Motor neuron (in vitro differentiated cells): ENCODE results near the gene EXOC7. TPM values are rescaled to one million over a fixed set of nuclear protein-coding genes. Genes with fewer than 3 reads are reported as not detected.
"Not testable (repeated sequence)": the region's sequence is repeated elsewhere in the genome, so short reads cannot be mapped to it uniquely, and the experiment has no call there.

ENCODE experiments used
- ATAC-seq, 8 experiments: fragments of 200-7000 bp; cut with Tn5 transposase; replicated peaks in 6 of 8; 2 replicates each; pipeline ENCODE4 v1.8.0; 2021; ENCODE audit warnings: mild to moderate bottlenecking in 8 of 8, moderate library complexity in 8 of 8
- H3K27ac ChIP-seq, 2 donors: fragments of 250-450 bp; sonication (Bioruptor Pico); 2 replicates each; pipeline ENCODE4 v1.9.0; 2021; ENCODE audit warnings: antibody characterized with exemption in 2 of 2, mild to moderate bottlenecking in 2 of 2, moderate library complexity in 1 of 2
- H3K4me1 ChIP-seq, 2 donors: fragments of 250-450 bp; sonication (Bioruptor Pico); replicated peaks in 1 of 2; 2 replicates each; pipeline ENCODE4 v1.6.1; 2021; ENCODE audit warnings: antibody characterized with exemption in 2 of 2, mild to moderate bottlenecking in 2 of 2, moderate library complexity in 1 of 2
- H3K4me3 ChIP-seq, 5 donors: fragments of 250-450 bp; sonication (Bioruptor Pico); 2 replicates each; pipeline ENCODE4 v1.9.0; 2021; ENCODE audit warnings: antibody characterized with exemption in 5 of 5, mild to moderate bottlenecking in 5 of 5, moderate library complexity in 4 of 5
- WGBS, 10 experiments: fragments of 450-650 bp; shearing (Covaris generic); methylation state at CpG; one replicate each; pipeline ENCODE4 v1.0.0; 2022; 5-methylcytosine and 5-hydroxymethylcytosine counted together
- in situ Hi-C, 9 experiments: fragments of 400-800 bp; cut with MboI; loops; one replicate each; pipeline ENCODE4 v1.15.0; 2021; ENCODE audit warnings: low sequenced_read_pairs in 9 of 9, low pct_unique_long_range_greater_than_20kb in 2 of 9; ENCODE audit not compliant: unreplicated experiment in 9 of 9
- total RNA-seq, 8 experiments: library from RNA; unstranded; fragments of 300-600 nt; gene quantifications; 2 replicates each; pipeline versions ENCODE4 v1.2.3 to v1.2.4, GENCODE V29; 2022

The EXOC7 gene
- total RNA-seq, 8 experiments from 2014 or later: 39.6 to 105 (median 64.7) TPM

- H3K4me3 ChIP-seq, in situ Hi-C loops, H3K27ac ChIP-seq, H3K4me1 ChIP-seq, ATAC-seq: not testable (repeated sequence)
- WGBS, 10 experiments: 83 to 100% (median 100%) methylated on average over 1 to 4 of the region's 6 CpGs
These were observed 45.3 kb downstream of the EXOC7 start for GRCh38 chr17:76058264-76058663.

GRCh38 chr17:76056882-76057281 lies 46.7 kb downstream of the EXOC7 start:
- Histone ChIP-seq H3K27ac (no peak overlapping the region), H3K4me3 (no peak overlapping the region), H3K4me1 (no peaks in the 10 kb centered on the region)
- in situ Hi-C loops: no loop called here
- no peak for ATAC-seq
- WGBS, 10 experiments: 20 to 100% (median 87%) methylated on average over 1 to 3 of the region's 3 CpGs; no CpG with 5 or more reads in 2 of the 10 experiments

DNA sequence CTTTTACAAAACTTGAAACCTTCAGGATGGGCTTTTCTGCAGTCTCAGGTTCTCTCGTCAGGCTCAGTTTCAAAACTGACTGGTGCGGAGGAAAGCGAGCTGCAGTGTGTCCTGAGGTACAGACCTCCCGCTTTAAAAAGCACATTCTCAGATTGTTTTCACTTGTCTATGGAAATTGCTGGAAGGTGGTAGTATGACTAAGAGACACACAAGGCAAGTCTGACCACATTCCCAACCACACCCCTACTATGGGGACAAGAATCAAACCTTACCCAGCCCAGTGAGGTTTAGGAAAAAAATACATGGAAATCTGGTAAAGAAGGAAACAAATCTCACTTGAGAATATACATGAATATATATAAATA lies 49.5 kb downstream of the EXOC7 start:
- in situ Hi-C loops: no loop called here
- Histone ChIP-seq H3K4me3 (no peak overlapping the region), H3K27ac (no peak overlapping the region), H3K4me1 (peaks cover 0 to 14% of the 10 kb centered on the region in 2 donors)
- 20 to 100% (median 96%) methylated on average over 1 to 4 of the region's 4 CpGs; no CpG with 5 or more reads in 1 of the 10 experiments for WGBS, 10 experiments
- ATAC-seq: peak in 3 of 8 experiments; percentile 20 to 89 (median 85)

GRCh38 chr17:76053246-76054111 lies 50.1 kb downstream of the EXOC7 start:
- in situ Hi-C loops: no loop called here
- Histone ChIP-seq H3K4me3 (no peak overlapping the region), H3K27ac (no peak overlapping the region), H3K4me1 (peaks cover 0 to 20% of the 10 kb centered on the region in 2 donors)
- 67 to 100% (median 92%) methylated on average over 2 to 17 of the region's 17 CpGs; no CpG with 5 or more reads in 1 of the 10 experiments for WGBS, 10 experiments
- peak in 3 of 8 experiments; percentile 33 to 71 (median 51) for ATAC-seq

DNA sequence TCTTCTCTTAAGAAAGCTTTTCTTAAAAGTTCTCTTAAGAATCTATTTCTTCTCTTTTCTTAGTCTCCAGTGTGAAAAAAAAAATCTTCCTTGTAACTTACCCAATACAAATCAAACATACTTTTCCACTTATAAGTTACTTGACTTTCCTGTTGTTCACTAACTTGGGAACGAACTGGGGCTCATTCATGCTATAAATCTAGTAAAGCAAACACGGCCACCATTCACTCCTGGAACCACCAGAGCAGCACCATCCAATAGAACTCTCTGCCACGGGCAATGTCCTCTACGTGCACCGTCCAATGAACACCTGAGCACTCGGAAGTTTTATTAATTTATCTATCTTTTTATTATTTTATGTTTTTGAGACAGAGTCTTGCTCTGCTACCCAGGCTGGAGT lies 52.0 kb downstream of the EXOC7 start:
- WGBS, 10 experiments: 60 to 100% (median 83%) methylated on average over 1 to 6 of the region's 6 CpGs
- Histone ChIP-seq H3K4me3 (no peak overlapping the region), H3K4me1 (peaks cover 0 to 20% of the 10 kb centered on the region in 2 donors), H3K27ac (no peak overlapping the region)
- in situ Hi-C loops: no loop called here
- ATAC-seq: no peak

DNA sequence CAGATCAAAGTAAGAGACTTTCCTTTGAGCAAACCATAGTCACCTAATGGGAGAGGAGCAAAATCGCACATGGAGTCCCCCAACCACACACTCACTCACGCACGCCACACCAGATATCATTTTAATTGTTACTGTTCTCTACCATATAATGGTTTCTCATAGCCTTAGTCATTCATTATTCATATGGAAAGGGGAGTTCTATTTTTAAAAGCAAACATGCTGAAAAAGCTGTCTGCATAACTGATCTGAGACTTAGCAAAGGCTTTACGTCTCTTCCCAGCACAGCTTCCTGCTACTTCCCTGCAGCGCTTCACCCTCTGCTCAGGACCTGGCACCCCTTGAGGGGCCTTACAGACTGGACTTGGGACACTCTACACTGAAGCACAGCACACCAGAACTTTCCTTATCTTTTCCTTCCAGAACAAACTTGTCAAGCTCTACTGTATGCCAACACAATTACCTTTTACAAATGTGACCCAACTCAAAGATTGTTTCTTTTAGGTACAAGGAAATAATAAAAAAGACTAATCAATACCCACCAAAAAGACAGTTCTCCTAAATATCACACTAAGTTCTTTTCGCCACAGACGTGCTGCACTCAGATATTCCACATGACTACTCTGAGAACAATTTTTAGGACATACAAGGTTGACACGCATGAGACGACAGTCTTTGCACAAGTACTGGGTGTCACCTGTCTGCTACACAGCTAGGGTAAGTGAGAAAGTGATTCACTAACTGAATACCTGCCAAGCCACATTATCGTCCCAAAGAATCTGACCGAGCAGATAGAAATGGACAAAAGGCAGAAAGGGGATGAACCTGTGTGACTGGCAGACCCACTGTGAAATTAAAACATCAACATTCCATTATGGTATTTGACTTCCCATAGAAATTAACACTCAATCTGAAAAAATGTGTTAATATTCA lies 52.8 kb downstream of the EXOC7 start:
- Histone ChIP-seq H3K27ac (peak overlapping the region in 1 of 2 donors; percentile 30), H3K4me3 (no peak overlapping the region), H3K4me1 (peaks cover 0 to 20% of the 10 kb centered on the region in 2 donors)
- 69 to 100% (median 94%) methylated on average over 1 to 11 of the region's 11 CpGs; no CpG with 5 or more reads in 1 of the 10 experiments for WGBS, 10 experiments
- peak in 1 of 8 experiments; percentile 41 for ATAC-seq
- in situ Hi-C loops: no loop called here

GRCh38 chr17:76049836-76050537 lies 53.6 kb downstream of the EXOC7 start:
- 25 to 98% (median 92%) methylated on average over 3 to 12 of the region's 15 CpGs for WGBS, 10 experiments
- in situ Hi-C loops: no loop called here
- no peak overlapping the region for H3K4me3 ChIP-seq
- peaks cover 0 to 20% of the 10 kb centered on the region in 2 donors for H3K4me1 ChIP-seq
- H3K27ac ChIP-seq: peak overlapping the region in 1 of 2 donors; percentile 65
- peak in 2 of 8 experiments; percentile 60 to 69 for ATAC-seq

DNA sequence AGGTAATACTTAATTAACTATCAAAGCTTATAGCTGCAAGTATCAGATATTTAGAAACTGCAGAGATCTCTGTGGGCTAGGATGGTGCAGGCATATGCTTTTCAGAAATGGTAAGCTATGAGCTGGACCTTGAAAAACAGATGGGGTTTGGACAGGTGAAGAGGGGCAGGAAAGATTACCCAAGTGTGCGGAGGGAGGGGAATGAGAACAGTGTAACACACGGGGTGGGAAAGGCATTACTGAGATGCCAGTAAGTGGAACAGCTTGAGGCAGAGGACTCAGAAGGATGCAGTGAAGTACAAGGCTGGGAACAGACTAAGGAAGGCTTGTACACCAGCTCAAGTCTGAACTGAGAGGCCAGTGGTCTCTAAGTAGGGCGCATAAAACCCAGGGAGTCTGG lies 54.3 kb downstream of the EXOC7 start:
- in situ Hi-C loops: no loop called here
- 50 to 100% (median 84%) methylated on average over 1 to 3 of the region's 3 CpGs; no CpG with 5 or more reads in 4 of the 10 experiments for WGBS, 10 experiments
- peak in 1 of 8 experiments; percentile 26 for ATAC-seq
- Histone ChIP-seq H3K4me1 (peaks cover 0 to 20% of the 10 kb centered on the region in 2 donors), H3K27ac (peak overlapping the region in 1 of 2 donors; percentile 65), H3K4me3 (no peak overlapping the region)

DNA sequence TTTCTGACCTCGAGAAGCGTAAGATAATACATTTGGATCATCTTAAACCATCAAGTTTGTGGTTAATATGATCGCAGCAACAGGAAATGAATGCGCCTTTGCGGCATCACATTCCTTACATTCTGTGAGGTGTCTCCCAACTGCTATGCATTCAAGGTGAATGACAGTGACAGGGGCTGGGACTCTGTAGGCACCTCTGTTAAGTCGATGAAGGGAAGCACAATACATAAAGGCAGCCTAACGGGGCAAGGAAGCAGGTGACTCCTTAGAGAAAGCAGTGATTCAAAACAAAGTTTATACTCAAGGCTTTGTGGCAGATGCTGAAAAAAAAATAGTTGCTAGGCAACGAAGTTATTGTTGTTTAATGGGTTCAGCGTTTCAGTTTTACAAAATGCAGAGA lies 54.9 kb downstream of the EXOC7 start:
- ATAC-seq: peak in 1 of 8 experiments; percentile 12
- Histone ChIP-seq H3K4me1 (peaks cover 0 to 20% of the 10 kb centered on the region in 2 donors), H3K4me3 (no peak overlapping the region), H3K27ac (peak overlapping the region in 1 of 2 donors; percentile 3)
- in situ Hi-C loops: no loop called here
- WGBS, 10 experiments: 41 to 92% (median 75%) methylated on average over 2 to 7 of the region's 9 CpGs; no CpG with 5 or more reads in 1 of the 10 experiments

DNA sequence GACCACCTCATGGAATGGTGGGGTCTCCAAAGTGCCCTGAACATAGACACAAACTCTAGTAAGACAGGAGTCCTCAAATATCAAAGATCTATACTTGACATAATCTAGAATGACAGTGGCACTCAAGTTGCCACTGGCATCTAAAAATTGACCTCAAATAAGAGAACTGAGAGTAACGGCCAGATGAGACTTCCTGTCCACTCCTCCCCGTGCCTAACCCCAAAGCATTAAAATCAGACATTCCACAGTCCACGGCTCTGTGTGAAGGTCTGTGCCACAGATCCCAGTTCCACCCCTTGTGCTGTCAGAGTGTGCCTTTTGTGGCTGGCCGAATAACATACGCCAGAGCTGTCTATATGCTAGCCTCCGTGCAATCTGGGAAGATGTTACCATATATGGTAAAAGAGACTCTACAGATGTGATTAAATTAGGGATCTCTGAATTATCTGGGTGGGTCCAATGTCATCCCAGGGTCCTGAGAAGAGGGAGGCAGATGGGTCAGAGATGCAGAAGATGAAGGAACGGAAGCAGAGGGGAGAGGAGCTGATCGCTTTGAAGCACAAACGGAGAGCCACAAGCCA lies 55.5 kb downstream of the EXOC7 start:
- ATAC-seq: peak in 1 of 8 experiments; percentile 32
- in situ Hi-C loops: no loop called here
- Histone ChIP-seq H3K4me1 (peaks cover 0 to 20% of the 10 kb centered on the region in 2 donors), H3K27ac (peak overlapping the region in 1 of 2 donors; percentile 3), H3K4me3 (no peak overlapping the region)
- WGBS, 10 experiments: 63 to 100% (median 93%) methylated on average over 1 to 6 of the region's 9 CpGs; no CpG with 5 or more reads in 1 of the 10 experiments

DNA sequence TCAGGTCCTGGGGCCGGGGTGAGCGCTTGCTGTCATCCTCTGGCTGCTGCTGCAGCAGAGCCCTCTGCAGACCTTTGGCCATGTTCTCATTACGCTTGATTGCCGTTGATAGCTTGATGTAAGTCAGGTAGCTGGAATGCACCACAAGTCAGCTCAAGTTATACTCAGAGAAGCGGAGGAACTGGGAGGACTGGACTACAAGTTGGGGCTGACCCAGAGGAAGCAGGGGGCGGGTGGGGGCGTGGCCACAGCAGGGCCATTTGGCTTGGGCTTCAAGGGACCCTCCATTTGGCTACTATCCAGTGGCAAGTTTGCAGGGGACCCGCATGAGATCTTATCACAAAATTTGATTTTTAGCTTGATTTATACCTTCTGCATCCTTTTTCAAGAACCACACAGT lies 57.5 kb downstream of the EXOC7 start:
- H3K4me1 ChIP-seq: peaks cover 0 to 17% of the 10 kb centered on the region in 2 donors
- in situ Hi-C loops: no loop called here
- H3K27ac ChIP-seq: no peak overlapping the region
- ATAC-seq: no peak
- 40 to 100% (median 85%) methylated on average over 1 to 2 of the region's 8 CpGs; no CpG with 5 or more reads in 2 of the 10 experiments for WGBS, 10 experiments
- H3K4me3 ChIP-seq: no peak overlapping the region

GRCh38 chr17:76044475-76045007 lies 59.0 kb downstream of the EXOC7 start:
- H3K4me1 ChIP-seq: peaks cover 4 to 12% of the 10 kb centered on the region in 2 donors
- WGBS, 10 experiments: 67 to 100% (median 95%) methylated on average over 2 to 6 of the region's 11 CpGs; no CpG with 5 or more reads in 3 of the 10 experiments
- H3K27ac ChIP-seq, H3K4me3 ChIP-seq, ATAC-seq, in situ Hi-C loops: not testable (repeated sequence)
